ENCODE measurements around the gene OSBPL1A. TPM values are rescaled to one million over a fixed set of nuclear protein-coding genes. Genes with fewer than 3 reads are reported as not detected.
A peak's percentile ranks its signal among the peaks of the same experiment; 100 is the strongest.

Gene OSBPL1A
- total RNA-seq, 1 donor from 2014 or later = 42.0 TPM

GRCh38 chr18:24413148-24413547 lies 15.5 kb upstream of the OSBPL1A start:
- intact Hi-C loops (cut with DNase I) = no loop called here
- no peak for TF ChIP-seq CTCF (IDR thresholded peaks at IDR 0.05)
- Histone ChIP-seq H3K9me3 (no peaks in the 10 kb centered on the region), H3K27ac (no peak overlapping the region), H3K4me1 (no peaks in the 10 kb centered on the region), H3K36me3 (no peaks in the 10 kb centered on the region), H3K27me3 (peaks cover 7% of the 10 kb centered on the region), H3K4me3 (no peak overlapping the region)
- DNase-seq (no peak), ATAC-seq (no peak)

GRCh38 chr18:24408496-24408895 lies 10.9 kb upstream of the OSBPL1A start:
- ATAC-seq = no peak
- intact Hi-C loops (cut with DNase I) = no loop called here

GRCh38 chr18:24404591-24404990 lies 7.0 kb upstream of the OSBPL1A start:
- TF ChIP-seq CTCF (IDR thresholded peaks at IDR 0.05) = no peak
- Histone ChIP-seq H3K4me3 (no peak overlapping the region), H3K27ac (no peak overlapping the region), H3K27me3 (peaks cover 3% of the 10 kb centered on the region), H3K4me1 (no peaks in the 10 kb centered on the region), H3K36me3 (no peaks in the 10 kb centered on the region), H3K9me3 (no peaks in the 10 kb centered on the region)
- intact Hi-C loops (cut with DNase I) = no loop called here
- ATAC-seq (no peak), DNase-seq (no peak)

More at GRCh38 chr18:24408496-24408895, 10.9 kb upstream of the OSBPL1A start:
- Histone ChIP-seq H3K27ac (no peak overlapping the region), H3K27me3 (peaks cover 3% of the 10 kb centered on the region), H3K4me3 (no peak overlapping the region), H3K36me3 (no peaks in the 10 kb centered on the region), H3K4me1 (no peaks in the 10 kb centered on the region), H3K9me3 (no peaks in the 10 kb centered on the region)
- DNase-seq = no peak
- no peak for TF ChIP-seq CTCF (IDR thresholded peaks at IDR 0.05)

- Histone ChIP-seq H3K27me3 (no peaks in the 10 kb centered on the region), H3K9me3 (no peaks in the 10 kb centered on the region), H3K27ac (no peak overlapping the region), H3K4me3 (no peak overlapping the region), H3K36me3 (no peaks in the 10 kb centered on the region), H3K4me1 (peaks cover 6% of the 10 kb centered on the region)
- intact Hi-C loops (cut with DNase I) = no loop called here
- ATAC-seq = no peak
- TF ChIP-seq CTCF (IDR thresholded peaks at IDR 0.05) = no peak
- DNase-seq = no peak
These were observed 5.5 kb upstream of the OSBPL1A start for GRCh38 chr18:24403076-24403475.

- no peaks in the 10 kb centered on the region for H3K9me3 ChIP-seq
- intact Hi-C loops (cut with DNase I) = no loop called here
- TF ChIP-seq CTCF (IDR thresholded peaks at IDR 0.05) = peak; percentile 35
- H3K27ac ChIP-seq = no peak overlapping the region
- ATAC-seq (no peak), DNase-seq (no peak)
- no peaks in the 10 kb centered on the region for H3K27me3 ChIP-seq
- H3K4me1 ChIP-seq = peaks cover 6% of the 10 kb centered on the region
- no peak overlapping the region for H3K4me3 ChIP-seq
- H3K36me3 ChIP-seq = no peaks in the 10 kb centered on the region
These were observed 4.7 kb upstream of the OSBPL1A start for GRCh38 chr18:24402209-24402785.

- Histone ChIP-seq H3K9me3 (no peaks in the 10 kb centered on the region), H3K4me3 (no peak overlapping the region), H3K27me3 (no peaks in the 10 kb centered on the region), H3K4me1 (peaks cover 16% of the 10 kb centered on the region), H3K36me3 (no peaks in the 10 kb centered on the region), H3K27ac (no peak overlapping the region)
- ATAC-seq (no peak), DNase-seq (no peak)
- intact Hi-C loops (cut with DNase I) = no loop called here
- TF ChIP-seq CTCF (IDR thresholded peaks at IDR 0.05) = no peak
These were observed 3.0 kb upstream of the OSBPL1A start for GRCh38 chr18:24400587-24400986.
